Glomerular endothelial cell (primary cell): ENCODE measurements around the gene RPL6. TPM values are rescaled to one million over a fixed set of nuclear protein-coding genes. Genes with fewer than 3 reads are reported as not detected.
"Not testable (repeated sequence)": the region's sequence is repeated elsewhere in the genome, so short reads cannot be mapped to it uniquely, and the experiment has no call there.

ENCODE experiments used
- DNase-seq: peaks from one replicate; pipeline ENCODE4 v3.0.0-alpha.2; 2011; ENCODE audit warnings: low read depth, low spot score; ENCODE audit errors: extremely low read depth
- total RNA-seq: library from RNA; depleted of rRNA; stranded (reverse); fragments of >200 nt; gene quantifications from 2 replicates; pipeline ENCODE4 v1.2.3, GENCODE V29; 2015

Gene RPL6
- 1,135 and 1,523 TPM in 2 replicates for total RNA-seq

DNA sequence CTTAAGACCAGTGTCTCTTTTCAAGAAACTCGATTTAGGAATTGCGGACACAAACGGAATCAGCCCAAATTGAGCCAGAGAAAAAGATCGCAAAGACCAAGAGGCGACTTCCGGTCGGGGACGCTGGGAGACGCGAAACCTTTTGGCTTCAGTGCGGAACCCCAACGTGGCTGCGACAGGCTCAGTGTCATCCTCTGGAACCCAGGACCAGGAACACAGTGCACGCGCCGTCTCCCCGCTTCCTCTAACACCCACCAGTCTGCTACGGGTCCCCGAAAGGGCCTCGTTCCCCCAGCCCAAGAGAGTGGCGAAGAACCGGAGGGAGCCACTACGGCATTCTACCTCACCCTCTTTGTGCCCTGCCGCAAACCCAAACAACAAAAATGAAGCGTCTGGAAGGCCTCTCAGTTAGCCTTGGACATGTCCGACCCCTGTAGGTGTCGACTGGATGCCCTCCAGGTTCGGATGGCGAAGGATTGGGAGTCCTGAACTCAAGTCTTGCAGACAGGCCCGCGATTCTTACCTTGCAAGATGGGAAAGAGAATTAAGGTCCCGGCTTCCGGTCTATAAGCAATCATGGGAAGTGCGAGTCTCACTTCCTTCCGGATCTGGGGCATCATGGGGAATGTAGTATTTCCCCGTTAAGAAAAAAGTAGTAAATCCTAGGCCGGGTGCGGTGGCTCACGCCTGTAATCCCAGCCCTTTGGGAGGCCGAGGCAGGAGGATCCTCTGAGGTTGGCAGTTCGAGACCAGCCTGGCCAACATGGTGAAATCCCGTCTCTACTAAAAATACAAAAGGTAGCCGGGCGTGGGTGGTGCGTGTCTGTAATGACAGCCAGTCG, at the start of gene RPL6:
Gene RPL6, minus strand, starts transcription at position 542 of the 842 bp plus-strand sequence. CDS start 949 bp downstream, outside the sequence.
- DNase-seq = peak; percentile 81

DNA sequence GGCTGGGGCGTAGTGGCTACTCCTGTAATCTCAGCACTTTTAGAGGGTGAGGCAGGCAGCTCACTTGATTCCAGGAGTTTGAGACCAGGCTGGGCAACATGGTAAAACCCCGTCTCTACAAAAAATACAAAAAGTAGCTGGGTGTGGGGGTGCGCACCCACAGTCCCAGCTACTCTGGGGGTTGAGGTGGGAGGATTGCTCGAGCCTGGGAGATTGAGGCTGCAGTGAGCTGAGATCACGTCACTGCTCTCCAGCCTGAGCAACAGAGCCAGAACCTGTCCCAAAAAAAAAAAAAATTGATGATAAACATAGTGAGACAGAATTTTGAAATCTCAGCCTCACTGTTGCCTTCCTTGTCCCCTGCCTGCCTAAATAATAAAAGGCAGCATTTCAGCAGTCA, 49.3 kb upstream of the RPL6 start:
- no peak for DNase-seq

DNA sequence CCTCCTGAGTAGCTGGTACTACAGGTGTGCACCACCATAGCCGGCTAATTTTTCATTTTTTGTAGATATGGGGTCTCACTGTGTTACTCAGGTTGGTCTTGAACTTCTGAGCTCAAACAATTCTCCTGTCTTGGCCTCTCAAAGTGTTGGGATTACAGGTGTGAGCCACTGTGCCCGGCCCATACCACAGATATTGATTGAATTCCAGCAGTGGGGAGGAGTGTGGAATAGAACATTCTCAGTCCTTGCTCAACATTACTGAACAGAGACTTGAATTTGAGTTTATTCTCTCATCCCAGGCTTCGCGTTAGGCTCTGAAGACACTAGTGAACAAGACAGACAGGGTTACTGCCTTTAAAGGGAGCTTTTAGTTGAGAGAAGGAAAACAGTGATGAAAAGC, 48.9 kb upstream of the RPL6 start:
- DNase-seq = no peak

DNA sequence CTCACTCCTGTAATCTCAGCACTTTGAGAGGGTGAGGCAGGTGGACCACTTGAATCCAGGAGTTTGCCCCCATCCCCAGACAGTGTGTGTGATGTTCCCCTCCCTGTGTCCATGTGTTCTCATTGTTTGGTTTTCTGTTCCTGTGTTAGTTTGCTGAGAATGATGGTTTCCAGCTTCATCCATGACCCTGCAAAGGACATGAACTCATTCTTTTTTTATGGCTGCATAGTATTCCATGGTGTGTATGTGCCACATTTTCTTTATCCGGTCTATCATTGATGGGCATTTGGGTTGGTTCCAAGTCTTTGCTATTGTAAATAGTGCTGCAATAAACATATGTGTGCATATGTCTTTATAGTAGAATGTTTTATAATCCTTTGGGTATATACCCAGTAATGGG, 47.7 kb upstream of the RPL6 start:
- not testable (repeated sequence) for DNase-seq

DNA sequence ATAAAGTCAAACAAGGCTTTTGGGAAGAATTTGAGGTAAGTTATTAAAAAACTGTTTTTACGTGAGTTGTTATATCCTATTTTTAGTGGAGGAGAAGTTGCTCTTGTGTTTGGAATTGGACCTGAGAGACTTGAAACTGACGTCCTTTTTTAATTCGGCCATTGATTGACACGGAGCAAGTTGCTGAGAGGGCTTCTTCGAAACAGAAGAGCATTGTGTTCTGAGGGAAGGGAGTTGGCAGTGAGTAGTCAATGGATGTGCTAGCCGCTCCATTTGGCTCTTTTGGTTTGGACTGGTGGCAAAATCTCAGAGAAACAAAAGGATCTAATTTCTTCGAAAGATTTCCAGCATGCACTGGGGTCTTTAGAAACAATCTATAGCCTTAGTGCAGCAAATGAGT, 46.6 kb upstream of the RPL6 start:
- DNase-seq = no peak

DNA sequence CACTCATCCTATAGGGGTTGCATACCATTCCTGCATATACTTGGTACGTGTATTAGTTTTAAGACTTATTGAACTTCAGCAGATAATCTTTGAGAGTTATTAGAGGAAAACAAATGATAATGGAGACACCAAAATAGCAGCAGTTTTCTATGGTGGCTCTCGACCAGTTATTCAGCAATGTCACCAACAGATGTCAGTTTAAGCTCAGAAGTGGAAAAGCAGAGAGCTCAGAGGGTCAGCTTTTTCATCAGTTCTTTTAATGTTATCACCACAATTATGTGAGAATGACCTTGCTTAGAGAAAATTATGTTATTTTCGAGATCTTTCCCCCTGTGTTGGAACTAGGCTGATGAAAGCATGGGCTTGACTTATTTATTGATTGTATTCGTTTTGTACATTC, 41.3 kb upstream of the RPL6 start:
- no peak for DNase-seq

DNA sequence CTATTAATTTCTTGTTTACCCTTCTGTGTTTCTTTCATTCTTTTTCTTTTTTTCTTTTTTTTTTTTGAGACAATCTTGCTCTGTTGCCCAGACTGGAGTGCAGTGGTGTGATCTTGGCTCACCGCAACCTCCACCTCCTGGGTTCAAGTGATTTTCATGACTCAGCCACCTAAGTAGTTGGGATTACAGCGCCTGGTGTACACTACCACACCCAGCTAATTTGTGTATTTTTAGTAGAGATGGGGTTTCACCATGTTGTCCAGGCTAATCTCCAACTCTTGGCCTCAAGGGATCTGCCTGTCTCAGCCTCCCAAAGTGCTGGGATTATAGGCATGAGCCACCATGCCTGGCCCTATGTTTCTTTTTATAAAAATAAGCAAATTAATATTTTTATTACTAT, 38.8 kb upstream of the RPL6 start:
- DNase-seq = not testable (repeated sequence)

DNA sequence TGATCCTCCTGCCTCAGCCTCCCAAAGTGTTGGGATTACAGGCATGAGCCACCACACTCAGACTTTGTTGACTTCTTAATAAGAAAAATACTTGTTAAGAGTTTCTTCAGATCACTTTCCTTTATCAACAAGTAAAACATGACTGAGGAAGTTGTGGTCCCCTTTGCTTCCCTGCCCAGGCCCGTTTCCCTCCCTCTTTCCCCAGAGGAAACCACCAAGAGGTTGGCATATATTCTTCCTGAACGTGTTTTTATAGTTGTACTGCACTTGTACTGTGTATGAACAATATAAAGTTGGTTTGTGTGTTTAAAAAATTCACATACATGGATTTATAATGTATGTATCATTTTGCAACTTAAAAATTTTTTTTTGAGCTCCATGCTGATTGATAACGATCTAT, 37.7 kb upstream of the RPL6 start:
- DNase-seq = no peak

DNA sequence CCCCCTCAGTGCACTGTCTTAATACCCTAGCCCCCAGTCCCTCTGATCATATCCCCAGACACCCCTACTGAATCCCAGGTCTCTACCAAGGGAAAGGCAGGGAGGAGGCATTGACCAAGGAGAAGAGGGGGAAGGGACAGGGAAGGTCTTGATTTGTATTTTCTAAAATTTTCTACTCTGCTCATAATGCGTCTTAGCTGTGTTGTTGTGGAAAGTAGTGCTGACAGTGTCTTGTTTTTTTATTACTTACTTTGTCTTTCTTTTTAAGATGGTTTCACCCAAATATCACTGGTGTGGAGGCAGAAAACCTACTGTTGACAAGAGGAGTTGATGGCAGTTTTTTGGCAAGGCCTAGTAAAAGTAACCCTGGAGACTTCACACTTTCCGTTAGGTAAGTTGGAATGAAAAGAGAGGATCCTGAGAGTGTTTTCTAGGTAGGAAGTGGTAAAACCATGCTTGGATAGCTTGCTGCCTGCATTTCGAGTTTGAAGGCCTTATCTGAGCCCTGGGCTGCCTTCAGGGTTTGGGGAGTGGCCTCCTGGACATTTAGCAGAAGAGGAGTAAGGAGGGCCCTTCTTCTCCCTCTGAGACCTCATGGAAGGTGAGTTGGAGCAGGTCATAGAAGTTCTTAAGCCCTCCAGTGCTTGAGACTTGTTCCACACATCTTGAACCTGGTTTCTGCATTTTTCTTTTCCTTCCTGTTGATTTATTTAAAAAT, 36.8 kb upstream of the RPL6 start:
- DNase-seq = no peak

DNA sequence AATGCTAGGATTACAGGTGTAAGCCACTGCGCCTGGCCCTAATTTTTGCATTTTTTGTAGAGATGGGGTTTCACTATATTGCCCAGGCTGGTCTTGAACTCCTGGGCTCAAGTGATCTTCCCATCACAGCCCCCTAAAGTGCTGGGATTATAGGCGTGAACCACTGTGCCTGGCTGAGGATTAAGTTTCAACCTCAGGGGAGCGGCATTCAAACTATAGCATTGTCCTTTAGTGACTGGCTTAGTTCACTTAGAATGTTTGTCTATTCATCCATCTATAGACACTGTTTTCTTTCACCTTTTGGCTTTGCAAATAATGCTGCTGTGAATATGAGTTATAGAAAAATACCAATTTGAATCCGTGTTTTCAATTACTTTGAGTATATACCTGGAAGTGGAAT, 34.5 kb upstream of the RPL6 start:
- no peak for DNase-seq

DNA sequence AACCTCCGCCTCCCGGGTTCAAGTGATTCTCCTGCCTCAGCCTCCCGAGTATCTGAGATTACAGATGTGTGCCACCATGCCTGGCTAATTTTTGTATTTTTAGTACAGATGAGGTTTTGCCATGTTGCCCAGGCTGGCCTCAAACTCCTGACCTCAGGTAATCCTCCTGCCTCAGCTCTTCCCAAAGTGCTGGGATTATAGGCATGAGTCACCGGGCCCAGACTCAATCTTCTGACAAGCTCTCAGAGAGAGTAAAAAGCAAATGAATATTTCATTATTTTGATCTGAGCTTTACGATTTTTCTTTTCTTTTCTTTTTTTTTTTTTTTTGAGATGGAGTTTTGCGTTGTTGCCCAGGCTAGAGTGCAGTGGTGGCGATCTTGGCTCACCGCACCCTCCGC, 31.2 kb upstream of the RPL6 start:
- DNase-seq = not testable (repeated sequence)

DNA sequence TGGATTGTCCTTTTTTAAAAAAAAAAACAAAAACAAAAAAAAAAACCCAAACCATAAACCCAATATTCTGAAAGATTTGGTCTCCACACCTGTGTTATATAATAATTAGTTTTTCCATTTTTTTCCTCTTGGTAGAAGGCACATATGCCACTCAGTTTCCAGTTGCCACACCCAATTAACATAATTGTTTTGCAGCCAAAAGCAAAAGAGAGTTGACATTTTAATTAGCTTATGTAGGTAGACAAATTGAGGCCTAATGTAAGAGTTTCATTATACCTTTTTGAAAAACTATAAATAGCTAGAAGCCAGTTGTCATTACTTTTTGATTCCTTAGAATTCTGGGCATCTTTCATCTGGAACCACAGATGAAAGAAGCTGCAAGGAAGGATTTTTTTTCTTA, 30.4 kb upstream of the RPL6 start:
- DNase-seq = no peak

DNA sequence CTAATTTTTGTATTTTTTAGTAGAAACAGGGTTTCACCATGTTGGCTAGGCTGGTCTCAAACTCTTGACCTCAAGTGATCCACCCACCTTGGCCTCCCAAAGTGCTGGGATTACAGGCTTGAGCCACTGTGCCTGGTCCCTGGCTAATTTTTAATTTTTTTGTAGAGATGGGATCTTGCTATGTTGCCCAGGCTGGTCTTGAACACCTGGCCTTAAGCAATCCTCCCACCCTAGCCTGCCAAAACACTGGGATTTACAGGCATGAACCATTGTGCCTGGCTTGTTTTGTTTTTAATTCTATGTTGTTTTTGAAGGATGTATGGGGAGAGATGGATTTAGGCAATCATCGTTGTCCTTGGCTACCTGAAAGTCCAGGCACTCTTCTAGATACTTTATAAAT, 29.2 kb upstream of the RPL6 start:
- not testable (repeated sequence) for DNase-seq

DNA sequence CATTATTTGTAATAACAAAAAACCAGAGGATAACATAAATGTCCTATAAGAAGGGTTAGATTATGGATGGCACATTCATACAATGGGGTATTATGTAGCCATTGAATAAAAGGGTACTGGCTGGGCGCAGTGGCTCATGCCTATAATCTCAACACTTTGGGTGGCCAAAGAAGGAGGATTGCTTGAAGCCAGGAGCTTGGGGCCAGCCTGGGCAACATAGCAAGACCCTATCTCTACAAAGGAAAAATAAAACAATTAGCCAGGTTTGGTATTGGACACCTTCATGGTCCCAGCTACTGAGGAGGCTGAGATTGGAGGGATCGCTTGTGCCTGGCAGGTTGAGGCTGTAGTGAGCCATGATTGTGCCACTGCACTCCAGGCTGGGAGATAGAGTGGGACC, 24.1 kb upstream of the RPL6 start:
- no peak for DNase-seq

DNA sequence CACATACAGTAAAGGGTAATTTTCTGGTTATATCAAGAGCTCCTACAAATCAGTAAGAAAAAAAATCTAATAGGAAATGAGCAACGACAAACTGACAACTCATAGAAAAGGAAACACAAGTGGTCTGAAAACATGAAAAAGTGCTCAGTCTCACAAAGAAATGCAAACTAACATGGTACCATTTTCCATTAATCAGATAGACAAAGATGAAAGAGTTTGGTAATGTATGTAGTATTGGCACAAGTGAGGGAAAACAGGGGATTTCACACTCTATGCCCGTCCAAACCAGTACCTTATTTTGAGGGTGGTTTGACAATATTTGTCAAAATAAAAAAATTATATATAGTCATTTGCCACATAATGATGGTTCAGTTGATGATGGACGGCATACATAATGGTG, 22.6 kb upstream of the RPL6 start:
- no peak for DNase-seq

DNA sequence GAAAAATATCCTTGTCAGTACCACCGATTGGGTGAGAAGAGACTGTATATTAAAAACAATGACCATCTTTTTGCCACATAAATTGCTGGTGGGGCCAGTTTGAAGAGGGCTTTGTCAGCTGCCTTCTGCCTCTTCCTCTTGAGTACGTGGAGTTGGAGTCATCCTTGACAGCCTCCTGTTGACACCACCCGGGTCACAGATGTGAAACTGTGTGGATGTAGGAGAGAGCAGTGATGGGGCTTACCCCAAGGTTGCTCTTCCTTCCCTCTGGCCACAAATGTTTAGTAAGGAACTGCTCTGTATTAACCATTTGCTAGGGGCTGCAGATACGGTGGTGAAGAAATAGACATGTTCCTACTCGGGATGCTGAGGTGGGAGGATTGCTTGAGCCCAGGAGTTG, 21.5 kb upstream of the RPL6 start:
- no peak for DNase-seq

DNA sequence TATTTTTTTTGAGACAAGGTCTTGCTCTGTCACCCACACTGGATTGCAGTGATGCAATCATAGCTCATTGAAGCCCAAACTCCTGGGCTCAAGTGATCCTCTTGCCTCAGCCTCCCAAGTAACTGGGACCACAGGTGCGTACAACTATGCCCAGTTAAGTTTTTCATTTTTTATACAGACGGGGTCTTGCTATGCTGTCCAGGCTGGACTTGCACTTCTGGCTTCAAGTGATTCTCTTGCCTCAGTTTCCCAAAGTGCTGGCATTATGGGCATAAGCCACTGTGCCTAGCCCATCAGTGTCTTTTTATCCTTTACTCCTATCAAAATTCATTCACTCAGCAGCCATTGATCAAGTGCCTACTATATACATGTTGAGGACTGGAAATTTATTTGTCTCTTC, 18.4 kb upstream of the RPL6 start:
- no peak for DNase-seq

DNA sequence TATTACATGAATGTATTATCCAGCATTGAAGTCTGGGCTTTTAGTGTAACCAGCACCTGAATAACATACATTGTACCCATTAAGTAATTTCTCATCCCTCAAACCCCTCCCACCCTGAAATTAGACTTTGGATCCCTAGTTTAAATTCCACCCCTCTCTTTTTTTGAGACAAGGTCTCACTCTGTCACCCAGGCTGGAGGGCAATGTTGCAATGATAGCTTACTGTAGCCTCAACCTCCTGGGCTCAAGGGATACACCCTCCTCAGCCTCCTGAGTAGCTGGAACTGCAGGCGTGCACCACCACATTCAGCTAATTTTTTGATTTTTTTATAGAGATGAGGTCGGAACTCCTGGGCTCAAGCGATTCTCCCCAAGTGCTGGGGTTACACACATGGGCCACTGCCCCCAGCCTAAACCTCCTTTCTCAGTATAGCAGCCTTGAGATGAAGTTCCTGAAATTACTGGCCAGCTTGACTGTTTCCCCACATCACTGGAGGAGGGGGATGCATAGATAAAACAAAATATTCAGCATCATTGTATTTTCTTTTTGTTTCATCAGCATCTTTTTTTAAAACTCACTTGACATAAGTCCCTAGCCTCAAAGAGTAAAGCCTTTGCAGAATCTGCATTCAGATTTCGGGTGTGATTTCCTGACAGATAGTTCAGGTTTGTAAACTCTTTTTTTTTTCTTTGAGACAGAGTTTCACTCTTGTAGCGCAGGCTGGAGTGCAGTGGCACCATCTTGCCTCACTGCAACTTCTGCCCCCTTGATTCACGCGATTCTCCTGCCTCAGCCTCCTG, 16.4 kb upstream of the RPL6 start:
- DNase-seq = no peak

DNA sequence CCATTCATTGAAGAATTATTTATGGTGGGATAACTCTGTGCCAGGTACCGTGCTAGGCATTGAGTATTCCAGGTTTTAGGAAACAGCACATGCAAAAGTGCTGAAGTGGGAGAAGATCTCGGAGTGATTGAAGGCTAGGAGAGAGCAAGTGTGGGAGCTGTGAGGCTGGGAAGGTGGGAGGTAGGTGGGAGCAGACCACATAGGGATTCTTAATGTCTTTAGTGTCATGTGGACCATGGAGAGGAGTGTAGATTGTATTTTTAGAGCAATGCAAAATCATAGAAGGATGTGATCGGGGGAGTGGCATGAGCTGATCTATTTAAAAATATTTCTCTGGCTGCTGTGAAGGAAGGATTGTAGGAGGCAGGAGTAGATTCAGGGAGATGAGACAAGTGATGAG, 14.7 kb upstream of the RPL6 start:
- DNase-seq = no peak

DNA sequence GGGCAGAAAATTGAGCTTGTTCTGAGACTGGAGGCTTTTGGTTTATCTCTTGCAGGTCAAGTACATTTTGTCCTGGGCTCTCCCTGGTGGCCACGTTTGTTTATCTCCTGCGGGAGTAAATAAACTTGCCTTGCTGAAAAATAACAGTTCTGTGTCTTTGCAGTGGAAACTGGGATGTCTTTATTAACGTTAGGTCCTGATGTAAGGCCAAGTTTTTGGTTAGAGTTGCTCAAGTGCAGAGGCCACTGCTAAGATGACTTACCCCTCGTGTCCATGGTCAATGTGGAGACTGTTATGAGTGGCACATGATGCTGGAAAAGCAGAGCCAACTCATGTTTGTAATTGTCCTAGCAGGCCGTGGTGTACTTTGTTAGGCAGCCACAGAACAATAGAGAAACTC, 13.1 kb upstream of the RPL6 start:
- DNase-seq = no peak

DNA sequence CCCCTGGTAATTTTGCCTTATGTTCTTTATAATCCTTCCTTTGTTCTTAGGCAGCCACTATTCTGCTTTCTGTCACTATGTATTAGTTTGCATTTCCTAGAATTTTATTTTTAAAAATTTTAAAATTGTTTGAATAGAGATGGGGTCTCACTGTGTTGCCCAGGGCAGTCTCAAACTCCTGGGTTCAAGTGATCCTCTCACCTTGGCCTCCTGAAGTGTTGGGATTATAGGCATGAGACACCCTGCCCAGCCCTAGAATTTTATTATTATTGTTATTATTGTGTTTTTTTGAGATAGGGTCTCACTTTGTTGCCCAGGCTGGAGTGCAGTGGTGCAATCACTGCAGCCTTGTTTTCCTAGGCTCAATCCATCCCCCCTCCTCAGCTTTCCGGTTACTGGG, 12.0 kb upstream of the RPL6 start:
- no peak for DNase-seq
